ENCODE measurements around the gene CAMKMT. TPM values are rescaled to one million over a fixed set of nuclear protein-coding genes. Genes with fewer than 3 reads are reported as not detected.

The CAMKMT gene
- total RNA-seq (2013) = 8.0 TPM
- polyA plus RNA-seq (1 to 10 TPM; 4.7 to 7.8 (median 7.0) TPM), polyA minus RNA-seq (4.2 and 4.6 TPM in 2 replicates), total RNA-seq (1.3 to 9.2 (median 5.5) reads per million in 11 experiments)

DNA sequence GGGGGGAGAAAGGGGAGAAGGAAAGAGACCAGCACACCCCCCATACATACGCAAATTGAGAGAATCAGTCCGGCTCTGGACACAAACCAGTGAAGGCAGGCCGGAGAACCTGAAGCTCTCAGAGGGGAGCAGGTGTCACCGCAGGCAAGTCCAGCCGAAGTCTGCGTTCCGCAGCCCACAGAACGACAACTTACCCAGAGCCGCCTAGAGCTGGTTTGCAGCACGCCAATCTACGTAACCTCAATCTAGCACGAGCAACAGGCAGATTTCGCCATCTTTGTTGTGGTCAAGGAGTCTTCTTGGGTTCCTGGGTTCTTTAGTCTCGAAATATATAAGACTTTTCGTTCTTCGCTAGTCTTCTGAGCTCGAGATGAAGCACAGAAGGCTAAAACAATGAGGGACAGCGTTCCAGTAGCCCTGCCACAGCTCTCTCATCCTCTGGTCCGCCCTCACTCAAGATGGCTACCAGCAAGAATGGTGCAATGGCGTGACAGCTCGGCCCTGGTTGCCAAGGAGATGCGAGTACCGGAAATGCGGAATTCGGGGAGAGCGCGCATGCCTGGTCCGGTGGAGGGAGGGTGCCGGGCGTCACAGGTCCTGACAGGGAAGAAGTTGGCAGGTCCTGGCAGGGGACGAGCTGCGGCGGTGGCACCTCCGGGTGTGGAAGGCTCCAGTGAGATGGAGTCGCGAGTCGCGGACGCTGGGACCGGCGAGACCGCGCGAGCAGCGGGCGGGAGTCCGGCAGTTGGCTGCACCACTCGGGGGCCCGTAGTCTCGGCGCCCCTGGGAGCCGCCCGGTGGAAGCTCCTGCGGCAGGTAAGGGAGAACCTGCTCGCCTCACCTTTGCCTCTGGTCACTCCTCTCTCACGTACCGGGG, at the start of gene CAMKMT, which contains the start of gene PREPL:
CAMKMT (plus strand) TSS at position 618 of the 877 bp plus-strand sequence.
PREPL (minus strand) TSS at position 165 of the 877 bp plus-strand sequence. CDS start 15,152 bp downstream, outside the sequence.
- WGBS (ENCODE audit: insufficient coverage) = under 1% methylated on average over 53 of the region's 57 CpGs

DNA sequence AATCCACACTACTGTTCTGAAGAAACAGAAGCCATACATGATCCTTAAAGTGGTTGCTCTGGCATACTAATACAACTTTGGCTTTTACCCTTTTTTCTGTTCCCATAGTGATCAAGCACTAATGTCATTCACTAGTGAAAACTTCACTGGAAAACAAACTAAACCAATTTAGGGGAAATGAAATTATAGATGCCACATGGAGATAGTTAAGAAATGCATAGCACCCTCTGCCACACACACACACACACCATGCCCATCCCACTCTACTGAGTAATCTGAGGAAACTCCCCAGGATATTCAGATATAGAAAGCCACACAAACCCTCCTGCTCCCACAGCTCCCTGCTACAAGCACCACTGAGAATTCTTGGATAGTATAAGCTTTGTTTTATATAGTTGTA, 47.4 kb upstream of the CAMKMT start:
- no peak overlapping the region for H3K27ac Mint-ChIP-seq
- Histone ChIP-seq H3K4me2 (replicated peaks; ENCODE audit: extremely low read depth, low read length, poor library complexity, severe bottlenecking) (no peak overlapping the region), H3K79me2 (ENCODE audit: insufficient read depth, low read length) (no peaks in the 10 kb centered on the region), H3K27ac (ENCODE audit: low read depth in 1 of 2, low read length in 2 of 2) (no peak overlapping the region), H3K9me3 (replicated peaks in 1 of 2; ENCODE audit: control insufficient read depth in 1 of 2, insufficient read depth in 1 of 2, low read length in 2 of 2) (peaks cover 13 to 24% of the 10 kb centered on the region in 2 donors), H3K4me1 (ENCODE audit: control insufficient read depth in 1 of 2, insufficient read depth in 2 of 2, low read length in 2 of 2) (no peaks in the 10 kb centered on the region), H3K4me3 (replicated peaks in 1 of 3; ENCODE audit: low read depth in 2 of 3, low read length in 3 of 3) (no peak overlapping the region), H4K20me1 (ENCODE audit: insufficient read depth, low read length) (no peaks in the 10 kb centered on the region), H3K9ac (ENCODE audit: insufficient read depth, low read length, poor library complexity, severe bottlenecking) (no peak overlapping the region), H3K36me3 (replicated peaks in 1 of 2; ENCODE audit: control insufficient read depth in 1 of 2, insufficient read depth in 2 of 2, low read length in 2 of 2) (peaks cover 6 to 37% of the 10 kb centered on the region in 2 donors), H2AFZ (ENCODE audit: insufficient read depth, low read depth, low read length, poor library complexity, severe bottlenecking) (no peak overlapping the region), H3K27me3 (ENCODE audit: control insufficient read depth in 2 of 2, insufficient read depth in 2 of 2, low read length in 2 of 2) (no peaks in the 10 kb centered on the region)
- no peaks in the 10 kb centered on the region for H3K27me3 Mint-ChIP-seq (ENCODE audit: low read depth in 3 of 3)
- intact Hi-C loops (cut with micrococcal nuclease) = no loop called here
- no peak overlapping the region for H3K4me3 Mint-ChIP-seq
- peaks cover 45 to 53% of the 10 kb centered on the region in 2 donors for H3K36me3 Mint-ChIP-seq
- peaks cover 3 to 27% (median 23%) of the 10 kb centered on the region in 7 donors for H3K9me3 Mint-ChIP-seq
- TF ChIP-seq, protein P1, sequence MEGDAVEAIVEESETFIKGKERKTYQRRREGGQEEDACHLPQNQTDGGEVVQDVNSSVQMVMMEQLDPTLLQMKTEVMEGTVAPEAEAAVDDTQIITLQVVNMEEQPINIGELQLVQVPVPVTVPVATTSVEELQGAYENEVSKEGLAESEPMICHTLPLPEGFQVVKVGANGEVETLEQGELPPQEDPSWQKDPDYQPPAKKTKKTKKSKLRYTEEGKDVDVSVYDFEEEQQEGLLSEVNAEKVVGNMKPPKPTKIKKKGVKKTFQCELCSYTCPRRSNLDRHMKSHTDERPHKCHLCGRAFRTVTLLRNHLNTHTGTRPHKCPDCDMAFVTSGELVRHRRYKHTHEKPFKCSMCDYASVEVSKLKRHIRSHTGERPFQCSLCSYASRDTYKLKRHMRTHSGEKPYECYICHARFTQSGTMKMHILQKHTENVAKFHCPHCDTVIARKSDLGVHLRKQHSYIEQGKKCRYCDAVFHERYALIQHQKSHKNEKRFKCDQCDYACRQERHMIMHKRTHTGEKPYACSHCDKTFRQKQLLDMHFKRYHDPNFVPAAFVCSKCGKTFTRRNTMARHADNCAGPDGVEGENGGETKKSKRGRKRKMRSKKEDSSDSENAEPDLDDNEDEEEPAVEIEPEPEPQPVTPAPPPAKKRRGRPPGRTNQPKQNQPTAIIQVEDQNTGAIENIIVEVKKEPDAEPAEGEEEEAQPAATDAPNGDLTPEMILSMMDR (IDR thresholded peaks at IDR 0.05) = no peak
- no peak for DNase-seq
- H3K4me1 Mint-ChIP-seq = peaks cover 5% of the 10 kb centered on the region

More for the DNA sequence above, at the start of gene CAMKMT, which contains the start of gene PREPL:
- Histone ChIP-seq H3K27me3 (ENCODE audit: control insufficient read depth in 2 of 2, insufficient read depth in 2 of 2, low read length in 2 of 2) (no peaks in the 10 kb centered on the region), H2AFZ (ENCODE audit: insufficient read depth, low read depth, low read length, poor library complexity, severe bottlenecking) (peak within 1 kb of the TSS; percentile 100), H3K4me1 (ENCODE audit: control insufficient read depth in 1 of 2, insufficient read depth in 2 of 2, low read length in 2 of 2) (peaks cover 15 to 16% of the 10 kb centered on the region in 2 donors), H4K20me1 (ENCODE audit: insufficient read depth, low read length) (no peaks in the 10 kb centered on the region), H3K36me3 (replicated peaks in 1 of 2; ENCODE audit: control insufficient read depth in 1 of 2, insufficient read depth in 2 of 2, low read length in 2 of 2) (no peaks in the 10 kb centered on the region), H3K4me2 (replicated peaks; ENCODE audit: extremely low read depth, low read length, poor library complexity, severe bottlenecking) (peak within 1 kb of the TSS; percentile 92), H3K9ac (ENCODE audit: insufficient read depth, low read length, poor library complexity, severe bottlenecking) (peak within 1 kb of the TSS; percentile 90), H3K9me3 (replicated peaks in 1 of 2; ENCODE audit: control insufficient read depth in 1 of 2, insufficient read depth in 1 of 2, low read length in 2 of 2) (no peaks in the 10 kb centered on the region), H3K27ac (ENCODE audit: low read depth in 1 of 2, low read length in 2 of 2) (peak within 1 kb of the TSS; percentile 77 to 100), H3K79me2 (ENCODE audit: insufficient read depth, low read length) (peaks cover 15% of the 10 kb centered on the region), H3K4me3 (replicated peaks in 1 of 3; ENCODE audit: low read depth in 2 of 3, low read length in 3 of 3) (peak within 1 kb of the TSS; percentile 89 to 94 (median 93))
- peak within 1 kb of the TSS; percentile 100 for H3K4me3 Mint-ChIP-seq
- H3K27ac Mint-ChIP-seq = peak within 1 kb of the TSS; percentile 99 to 100 (median 99)
- peaks cover 0 to 2% (median 0%) of the 10 kb centered on the region in 3 donors for H3K27me3 Mint-ChIP-seq (ENCODE audit: low read depth in 3 of 3)
- peaks cover 22% of the 10 kb centered on the region for H3K4me1 Mint-ChIP-seq
- TF ChIP-seq, protein P1 (IDR thresholded peaks at IDR 0.05) = no peak
- intact Hi-C loops (cut with micrococcal nuclease) = loop anchor here (2.0 to 10.0 kb wide), 4 partner anchors 194 to 767 kb away; partner anchors contain the start of genes LRPPRC (in 1 of the 2), PPM1B (in 1 of the 2) and THADA (in 1 of the 2)
- H3K9me3 Mint-ChIP-seq = no peaks in the 10 kb centered on the region
- DNase-seq = peak; percentile 95 to 98 (median 97)
- peaks cover 4 to 7% of the 10 kb centered on the region in 2 donors for H3K36me3 Mint-ChIP-seq
